NCI-H526 (cell line): ENCODE measurements around the gene MXD3.

Source experiments
- DNase-seq, 2 experiments: peaks; one replicate each; lab custom pipeline; 2025; lab: John Stamatoyannopoulos, UW

Gene MXD3

DNA sequence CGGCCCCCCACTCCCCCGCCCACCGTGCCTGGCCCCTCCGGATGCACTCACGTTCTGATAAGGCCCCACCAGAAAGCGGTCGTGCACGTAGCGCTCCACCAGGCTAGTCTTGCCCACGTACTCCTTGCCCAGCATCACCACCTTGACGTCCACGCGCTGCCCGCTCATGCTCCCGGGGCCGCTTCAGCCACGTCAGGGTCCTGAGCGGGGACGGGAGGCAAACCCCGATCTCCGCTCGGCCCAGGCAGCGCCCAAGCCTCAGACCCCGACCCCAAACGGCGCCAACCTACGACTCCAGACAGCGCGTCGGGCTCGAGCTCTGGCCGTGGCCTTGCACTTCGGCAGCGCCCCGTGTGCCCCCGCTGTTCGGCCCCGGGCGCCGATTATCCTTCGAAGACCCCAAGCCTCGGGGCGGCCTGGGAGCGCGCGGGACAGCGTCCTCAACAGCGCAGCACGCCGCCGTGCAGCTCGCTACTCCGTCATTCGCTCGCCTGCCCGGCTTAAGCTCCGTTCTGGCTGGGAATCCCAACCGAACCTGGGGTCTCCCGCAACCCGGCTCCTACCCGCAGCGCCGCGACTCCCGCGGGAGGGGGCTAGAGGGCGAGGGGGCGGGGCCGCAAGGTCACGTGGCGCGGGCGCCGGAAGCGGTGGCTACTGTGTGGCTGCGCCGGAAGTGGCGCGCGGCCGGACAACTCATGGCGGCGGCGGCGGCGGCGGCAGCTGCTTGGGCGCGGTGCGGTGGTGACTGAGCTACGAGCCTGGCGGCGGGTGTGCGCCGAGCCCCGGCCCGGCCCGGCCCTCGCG lies 8.4 kb downstream of the MXD3 start, which contains the start of the genes PRELID1 and RAB24:
TSS of gene PRELID1 (plus strand) at position 679 of the 804 bp plus-strand sequence. CDS start 187 bp downstream, outside the sequence.
TSS of gene RAB24 (minus strand) at position 599 of the 804 bp plus-strand sequence. CDS start at position 168, 431 bp downstream.
- DNase-seq: peak; percentile 11 to 88

DNA sequence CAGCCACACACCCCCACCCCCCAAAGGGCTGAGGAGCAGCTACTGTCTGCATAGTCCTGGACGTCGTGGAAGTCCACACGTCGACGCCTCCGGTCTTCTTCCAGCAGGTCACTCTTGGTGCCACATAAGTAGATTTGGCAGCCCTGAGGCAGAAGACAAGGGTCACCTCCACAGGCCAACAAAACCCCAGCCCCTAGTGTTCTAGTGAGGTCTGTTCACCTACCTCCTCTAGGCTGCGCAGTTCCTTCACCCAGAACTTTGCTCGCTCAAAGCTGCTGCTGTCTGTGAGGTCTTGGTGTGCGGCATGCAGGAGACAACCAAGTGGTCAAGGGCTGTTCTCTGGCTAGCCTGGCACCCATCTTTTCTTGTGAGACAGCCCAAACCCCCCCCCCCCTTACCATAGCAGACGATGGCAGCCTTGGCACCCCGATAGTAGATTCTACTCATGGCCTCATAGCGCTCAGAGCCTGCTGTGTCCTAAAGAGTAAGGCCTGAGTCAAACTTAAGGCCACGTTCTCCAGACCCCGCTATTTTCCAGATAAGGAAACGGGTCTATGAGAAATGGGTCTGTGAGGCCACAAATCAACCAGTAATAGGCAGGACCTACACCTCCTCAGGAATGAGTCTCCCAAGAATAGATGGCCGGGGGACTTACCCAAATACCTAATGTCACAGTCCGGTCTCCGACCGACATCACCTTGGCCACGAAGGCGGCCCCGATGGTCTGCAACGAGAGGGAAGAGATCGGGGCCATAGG lies 9.2 kb downstream of the MXD3 start:
- peak in 1 of 2 experiments; percentile 24 for DNase-seq

DNA sequence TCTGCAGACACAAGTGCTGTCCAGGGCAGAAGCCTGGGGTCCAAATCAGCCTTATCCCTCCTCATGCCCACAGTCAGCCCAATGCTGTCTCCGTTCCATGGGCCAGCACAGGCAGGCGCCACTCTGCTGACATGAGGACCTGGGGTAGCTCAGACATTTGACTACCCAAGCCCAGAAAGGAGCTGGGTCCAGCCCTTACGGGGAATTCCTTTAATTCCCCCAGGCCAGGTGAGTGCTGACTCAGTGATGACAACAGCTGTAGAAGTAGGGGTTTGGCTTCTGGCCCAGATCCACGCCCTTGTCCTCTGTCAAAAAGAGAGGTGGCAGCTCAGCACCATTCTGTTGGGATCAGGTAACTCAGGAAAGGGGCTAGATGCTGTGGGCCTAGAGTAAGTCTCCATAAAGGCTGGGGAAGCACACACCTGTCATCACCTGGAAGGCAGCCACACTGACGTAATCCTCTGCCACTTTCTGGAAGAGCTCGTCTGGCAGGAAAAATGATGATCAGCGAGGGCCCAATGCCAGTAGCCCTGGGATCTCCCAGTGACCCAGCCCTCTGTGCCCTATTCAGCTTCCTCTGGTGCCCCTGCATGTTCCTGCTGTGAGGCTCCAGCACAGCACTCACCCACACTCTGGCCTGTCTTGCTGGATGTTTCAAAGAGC lies 10.1 kb downstream of the MXD3 start:
- no peak for DNase-seq

DNA sequence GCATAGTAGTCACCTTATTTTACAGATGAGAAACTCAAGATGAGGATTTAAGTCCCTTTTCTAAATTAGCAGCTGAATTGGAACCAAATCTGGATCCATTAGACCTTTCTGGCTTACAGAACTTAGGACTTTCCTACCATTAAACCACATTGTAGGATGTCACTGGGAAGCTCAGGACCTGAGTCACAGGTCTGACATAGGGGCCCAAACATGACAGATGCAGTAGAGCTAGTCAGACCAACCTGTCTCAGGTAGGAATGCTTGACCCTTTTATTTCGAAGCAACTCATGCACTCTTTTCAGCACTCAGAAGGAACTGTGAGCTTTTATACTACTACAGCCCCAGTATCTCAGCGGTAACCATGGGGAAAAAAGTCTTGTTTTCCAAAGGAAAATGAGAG lies 10.7 kb downstream of the MXD3 start:
- no peak for DNase-seq

DNA sequence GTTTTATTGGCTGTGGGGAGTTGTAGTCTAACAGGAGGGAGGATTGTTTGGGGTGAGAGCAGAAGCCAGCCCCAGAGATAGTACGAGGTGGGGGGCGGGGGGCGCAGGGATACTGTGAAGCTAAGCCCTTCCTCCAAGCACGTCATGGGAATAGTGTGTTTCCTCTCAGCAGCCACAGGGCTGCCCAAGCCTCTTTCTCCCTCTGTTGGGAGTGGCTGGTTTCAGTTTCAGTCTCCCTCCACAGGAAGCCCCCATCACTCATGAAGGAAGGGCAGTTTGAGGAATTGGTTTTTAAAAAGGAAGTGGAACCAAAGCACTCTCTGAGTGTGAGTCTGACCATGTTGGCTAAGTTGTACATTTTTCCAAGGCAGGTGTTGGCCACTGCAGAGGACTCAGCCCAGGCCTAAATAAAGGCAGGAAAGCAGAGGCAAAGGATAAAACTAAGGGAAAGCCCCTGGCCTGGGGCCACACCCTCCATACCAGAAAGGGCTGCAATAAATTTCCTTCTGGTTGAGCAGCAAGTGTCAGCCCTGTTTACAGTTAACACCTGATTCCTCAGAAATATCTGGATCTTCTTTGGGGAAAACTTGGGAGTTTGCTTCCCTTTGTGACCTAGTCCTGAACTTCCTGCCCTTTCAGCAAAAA lies 11.3 kb downstream of the MXD3 start:
- no peak for DNase-seq

DNA sequence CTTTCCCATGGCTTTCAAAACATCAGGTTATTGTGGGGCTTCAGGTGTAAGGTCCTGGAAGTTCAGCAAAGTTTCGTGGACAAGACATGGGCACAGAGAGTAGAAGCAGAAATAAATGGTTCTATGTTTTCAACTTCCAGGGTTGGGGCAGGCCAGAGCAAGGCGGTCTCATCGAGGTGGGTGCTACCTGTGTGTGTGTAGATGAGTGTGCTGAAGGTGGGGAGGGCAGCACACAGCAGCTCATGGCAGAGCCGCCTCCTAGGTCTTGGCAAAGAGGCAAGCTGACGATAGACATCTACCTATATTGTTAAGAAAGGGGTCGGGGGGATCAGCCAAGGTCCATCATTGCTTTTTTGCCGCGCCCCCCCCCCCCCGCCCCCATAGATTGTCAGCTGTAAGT lies 12.0 kb downstream of the MXD3 start:
- no peak for DNase-seq

DNA sequence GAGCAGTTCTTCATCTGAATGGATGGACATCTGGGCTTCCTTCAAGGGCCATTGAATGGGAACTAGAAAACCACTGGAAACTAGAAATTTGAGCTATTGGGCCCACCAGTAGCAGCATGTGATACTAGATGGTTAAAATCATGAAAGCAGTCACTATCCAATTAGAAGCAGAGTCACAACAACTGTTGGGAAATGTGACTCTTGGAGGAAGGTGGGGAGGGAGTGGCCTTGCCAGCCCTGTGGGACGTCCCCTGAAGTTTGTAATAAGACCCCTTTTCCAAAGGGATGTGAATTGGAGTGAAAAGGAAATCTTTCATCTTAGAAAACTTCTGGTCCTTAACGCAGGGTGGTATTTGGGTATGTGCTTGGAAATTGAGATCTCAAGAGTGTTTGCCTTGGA lies 13.8 kb downstream of the MXD3 start:
- DNase-seq: no peak

DNA sequence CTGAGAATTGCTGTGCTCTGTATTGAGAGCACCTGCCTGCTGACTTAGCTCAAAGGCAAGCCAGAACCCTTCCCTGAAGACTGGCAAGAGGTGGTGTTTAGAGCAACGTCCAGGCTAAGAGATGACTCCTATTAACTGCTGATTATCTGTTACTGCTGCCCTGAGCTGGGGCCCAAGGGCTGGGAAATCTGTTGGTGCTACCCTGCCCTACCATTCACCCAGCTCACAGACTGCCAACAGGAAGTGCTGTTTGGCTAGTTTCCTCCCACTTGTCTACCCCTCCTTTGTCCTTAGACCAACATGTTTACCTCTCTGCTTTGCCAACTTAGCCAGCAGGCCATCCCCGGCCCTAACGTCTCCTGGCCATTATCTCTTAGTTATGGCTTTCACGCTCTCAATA lies 15.1 kb downstream of the MXD3 start:
- DNase-seq: no peak

DNA sequence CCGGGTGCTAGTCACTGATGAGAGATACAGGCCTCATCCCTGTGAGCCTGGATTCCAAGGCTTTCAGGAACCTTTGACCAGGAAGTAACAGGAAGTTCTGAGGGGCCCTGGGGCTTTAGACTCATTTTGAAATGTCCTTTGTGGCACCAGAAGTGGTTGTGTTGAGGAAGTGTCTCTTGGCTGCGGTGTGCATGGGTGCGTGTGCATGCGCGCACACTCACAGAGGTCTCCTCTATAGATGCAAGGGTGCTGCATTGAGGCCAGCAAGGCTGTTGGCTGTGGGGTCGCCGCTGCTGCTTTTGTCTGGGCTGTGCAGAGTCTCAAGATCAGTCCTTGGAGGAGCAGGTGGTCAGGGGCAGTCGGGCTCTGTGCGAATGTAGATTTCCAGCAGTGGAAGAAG lies 15.8 kb downstream of the MXD3 start:
- DNase-seq: no peak

DNA sequence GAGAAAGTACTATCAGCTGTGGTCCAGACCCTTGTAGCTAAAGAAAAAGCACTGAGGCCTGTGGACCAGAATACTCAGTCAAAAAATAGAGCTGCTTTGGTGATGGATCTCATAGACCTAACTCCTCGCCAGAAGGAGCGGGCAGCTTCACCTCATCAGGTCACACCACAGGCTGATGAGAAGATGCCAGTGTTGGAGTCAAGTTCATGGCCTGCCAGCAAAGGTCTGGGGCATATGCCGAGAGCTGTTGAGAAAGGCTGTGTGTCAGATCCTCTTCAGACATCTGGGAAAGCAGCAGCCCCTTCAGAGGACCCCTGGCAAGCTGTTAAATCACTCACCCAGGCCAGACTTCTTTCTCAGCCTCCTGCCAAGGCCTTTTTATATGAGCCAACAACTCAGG lies 17.1 kb downstream of the MXD3 start:
- no peak for DNase-seq

DNA sequence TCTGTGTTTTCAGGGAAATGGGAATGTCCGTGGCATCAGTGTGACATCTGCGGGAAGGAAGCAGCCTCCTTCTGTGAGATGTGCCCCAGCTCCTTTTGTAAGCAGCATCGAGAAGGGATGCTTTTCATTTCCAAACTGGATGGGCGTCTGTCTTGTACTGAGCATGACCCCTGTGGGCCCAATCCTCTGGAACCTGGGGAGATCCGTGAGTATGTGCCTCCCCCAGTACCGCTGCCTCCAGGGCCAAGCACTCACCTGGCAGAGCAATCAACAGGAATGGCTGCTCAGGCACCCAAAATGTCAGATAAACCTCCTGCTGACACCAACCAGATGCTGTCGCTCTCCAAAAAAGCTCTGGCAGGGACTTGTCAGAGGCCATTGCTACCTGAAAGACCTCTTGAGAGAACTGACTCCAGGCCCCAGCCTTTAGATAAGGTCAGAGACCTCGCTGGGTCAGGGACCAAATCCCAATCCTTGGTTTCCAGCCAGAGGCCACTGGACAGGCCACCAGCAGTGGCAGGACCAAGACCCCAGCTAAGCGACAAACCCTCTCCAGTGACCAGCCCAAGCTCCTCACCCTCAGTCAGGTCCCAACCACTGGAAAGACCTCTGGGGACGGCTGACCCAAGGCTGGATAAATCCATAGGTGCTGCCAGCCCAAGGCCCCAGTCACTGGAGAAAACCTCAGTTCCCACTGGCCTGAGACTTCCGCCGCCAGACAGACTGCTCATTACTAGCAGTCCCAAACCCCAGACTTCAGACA lies 17.7 kb downstream of the MXD3 start:
- DNase-seq: no peak

DNA sequence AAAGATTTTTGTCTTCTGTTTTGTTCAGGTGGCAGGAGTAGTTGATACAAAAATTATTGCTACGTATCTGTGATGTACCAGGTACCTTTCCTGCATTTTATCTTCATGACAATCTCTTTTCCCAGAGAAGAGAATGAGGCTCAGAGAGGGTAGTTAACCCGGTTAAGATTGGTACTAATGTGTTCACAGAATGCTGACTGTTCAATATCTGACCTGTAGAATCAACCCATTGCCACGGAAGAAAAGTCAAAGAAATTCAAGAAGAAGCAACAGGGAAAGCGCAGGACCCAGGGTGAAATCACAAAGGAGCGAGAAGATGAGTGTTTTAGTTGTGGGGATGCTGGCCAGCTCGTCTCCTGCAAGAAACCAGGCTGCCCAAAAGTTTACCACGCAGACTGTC lies 20.0 kb downstream of the MXD3 start:
- no peak for DNase-seq

DNA sequence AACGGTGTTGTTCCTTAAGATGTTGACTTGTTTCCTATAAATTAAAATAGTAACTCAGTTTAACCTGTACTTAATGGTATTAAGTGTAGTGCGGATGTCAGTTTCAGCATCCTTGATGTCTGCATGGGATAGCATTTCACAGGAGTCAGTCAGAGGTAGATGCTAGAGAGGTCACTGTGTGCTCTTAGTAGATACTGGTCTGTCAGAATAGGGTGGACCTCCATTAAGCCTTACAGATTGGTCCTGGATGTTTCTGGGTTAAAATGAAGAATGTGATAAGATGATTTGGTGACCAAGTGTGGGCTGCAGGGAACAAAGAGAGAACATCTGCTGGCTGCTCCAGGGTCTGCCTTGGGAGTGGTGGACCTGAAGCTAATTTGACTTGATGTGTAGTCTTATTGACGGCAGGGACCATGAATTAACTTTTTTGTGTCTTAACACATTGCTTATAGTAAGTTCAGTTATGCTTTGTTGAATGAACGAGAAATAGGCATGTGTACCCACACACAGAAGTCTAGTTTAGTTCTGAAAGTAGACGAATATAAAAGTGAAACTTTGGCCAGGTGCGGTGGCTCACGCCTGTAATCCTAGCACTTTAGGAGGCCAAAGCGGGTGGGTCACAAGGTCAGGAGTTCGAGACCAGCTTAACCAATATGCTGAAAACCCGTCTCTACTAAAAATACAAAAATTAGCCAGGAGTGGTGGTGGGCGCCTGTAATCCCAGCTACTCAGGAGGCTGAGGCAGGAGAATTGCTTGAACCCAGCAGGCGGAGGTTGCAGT lies 20.7 kb downstream of the MXD3 start:
- DNase-seq: no peak

DNA sequence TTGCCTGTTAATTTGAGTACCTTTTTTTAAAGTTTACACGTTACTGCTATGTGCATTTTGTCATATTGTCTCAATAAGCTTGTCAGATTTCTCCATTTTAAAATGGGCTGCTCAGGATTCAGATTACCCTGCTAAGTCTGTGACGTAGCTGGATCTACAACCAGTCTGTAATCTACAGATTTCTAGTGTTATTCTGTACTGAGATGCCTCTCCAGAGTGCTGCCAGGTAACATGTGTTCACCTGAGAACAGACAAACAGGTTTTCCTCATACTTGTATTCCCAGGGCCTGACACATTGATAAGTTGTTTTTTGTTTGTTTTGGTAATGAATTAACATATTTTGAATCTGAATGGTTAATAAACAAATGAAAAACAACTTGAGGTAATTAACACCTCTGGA lies 23.5 kb downstream of the MXD3 start:
- DNase-seq: no peak

DNA sequence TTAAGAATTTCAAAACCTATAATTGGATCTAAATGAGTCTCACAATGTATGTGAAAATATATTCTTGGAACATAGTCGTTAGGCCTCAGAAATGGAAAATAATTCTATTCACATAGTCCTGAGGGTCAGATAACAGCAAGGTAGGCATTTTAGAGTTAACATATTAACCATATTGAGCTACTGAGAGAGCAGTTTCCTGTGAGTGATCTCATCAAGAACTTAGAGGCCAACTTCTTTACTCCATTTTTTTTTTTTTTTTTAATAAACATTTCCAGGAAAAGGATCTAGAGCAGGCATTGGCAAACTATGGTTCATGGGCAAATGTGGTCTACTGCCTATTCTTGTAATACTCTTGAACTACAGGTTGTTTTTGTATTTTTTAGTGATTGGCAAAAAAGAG lies 34.8 kb downstream of the MXD3 start:
- DNase-seq: no peak

DNA sequence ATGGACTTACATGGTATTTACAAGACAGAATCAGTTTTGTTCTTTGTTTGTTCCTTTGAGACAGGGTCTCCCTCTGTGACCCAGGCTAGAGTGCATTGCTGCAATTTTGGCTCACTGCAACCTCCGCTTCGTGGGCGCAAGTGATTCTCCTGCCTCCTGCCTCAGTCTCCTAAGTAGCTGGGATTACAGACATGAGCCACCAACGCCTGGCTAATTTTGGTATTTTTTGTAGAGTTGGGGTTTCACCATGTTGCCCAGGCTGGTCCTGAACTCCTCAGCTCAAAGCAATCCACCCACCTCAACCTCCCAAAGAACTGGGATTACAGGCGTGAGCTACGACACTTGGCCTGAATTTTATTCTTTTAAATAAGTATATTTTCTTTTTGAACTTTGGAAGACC lies 35.8 kb downstream of the MXD3 start:
- no peak for DNase-seq

DNA sequence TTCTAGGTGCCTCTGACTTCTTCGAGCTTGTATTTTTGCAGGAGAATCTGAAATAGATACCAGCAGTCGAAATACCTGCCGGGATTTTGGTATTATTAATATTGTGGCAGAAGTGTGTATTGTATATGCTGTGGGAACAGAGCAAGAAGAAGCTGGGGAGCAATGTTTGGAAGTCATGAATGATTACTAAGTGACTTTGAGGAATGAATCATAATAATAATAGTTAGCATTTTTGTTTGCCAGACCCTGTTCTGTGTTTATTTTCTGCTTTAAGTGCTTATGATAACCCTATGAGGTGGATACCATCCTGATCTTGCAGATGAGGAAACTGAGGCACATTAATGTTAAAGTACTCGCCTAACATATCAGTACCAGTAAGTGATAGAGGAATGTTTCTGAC lies 40.6 kb downstream of the MXD3 start:
- DNase-seq: no peak

DNA sequence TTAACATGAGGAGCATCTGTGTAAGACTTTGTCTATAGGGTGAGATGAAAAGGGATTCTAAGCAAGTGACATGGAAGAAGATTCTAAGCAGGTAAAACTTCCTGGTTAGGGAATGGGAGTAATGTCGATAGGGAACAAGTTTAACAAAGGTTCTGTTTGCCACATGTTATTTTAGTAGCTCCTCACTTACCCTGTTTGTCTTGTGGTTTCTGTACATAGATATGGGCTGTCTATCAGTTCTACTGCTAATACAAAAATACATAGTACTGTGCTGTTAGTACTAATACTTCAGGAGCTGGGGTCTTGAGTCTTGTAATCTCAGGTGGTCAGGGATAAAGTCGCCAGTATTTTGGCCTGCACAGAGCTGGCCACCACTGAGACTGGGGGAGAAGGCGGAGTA lies 41.0 kb downstream of the MXD3 start:
- no peak for DNase-seq

DNA sequence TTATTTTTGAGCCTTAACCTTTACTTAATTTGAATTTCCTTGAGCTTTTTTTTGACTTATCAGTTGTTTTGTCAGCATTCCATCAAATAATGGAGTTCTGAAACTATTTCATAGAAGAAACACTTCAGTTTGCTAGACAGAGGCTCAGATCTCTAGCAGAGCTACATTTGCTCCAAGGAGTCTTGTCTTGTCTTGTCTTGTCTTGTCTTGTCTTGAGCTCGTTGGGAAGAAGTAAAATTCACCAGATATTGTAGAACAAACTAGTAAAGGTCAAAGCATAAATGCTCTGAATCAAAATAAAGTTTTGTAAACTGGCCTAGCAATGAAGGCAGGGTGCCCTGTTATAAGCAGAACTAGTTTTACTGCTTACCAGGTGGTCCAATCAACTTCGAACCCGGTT lies 41.7 kb downstream of the MXD3 start:
- no peak for DNase-seq

DNA sequence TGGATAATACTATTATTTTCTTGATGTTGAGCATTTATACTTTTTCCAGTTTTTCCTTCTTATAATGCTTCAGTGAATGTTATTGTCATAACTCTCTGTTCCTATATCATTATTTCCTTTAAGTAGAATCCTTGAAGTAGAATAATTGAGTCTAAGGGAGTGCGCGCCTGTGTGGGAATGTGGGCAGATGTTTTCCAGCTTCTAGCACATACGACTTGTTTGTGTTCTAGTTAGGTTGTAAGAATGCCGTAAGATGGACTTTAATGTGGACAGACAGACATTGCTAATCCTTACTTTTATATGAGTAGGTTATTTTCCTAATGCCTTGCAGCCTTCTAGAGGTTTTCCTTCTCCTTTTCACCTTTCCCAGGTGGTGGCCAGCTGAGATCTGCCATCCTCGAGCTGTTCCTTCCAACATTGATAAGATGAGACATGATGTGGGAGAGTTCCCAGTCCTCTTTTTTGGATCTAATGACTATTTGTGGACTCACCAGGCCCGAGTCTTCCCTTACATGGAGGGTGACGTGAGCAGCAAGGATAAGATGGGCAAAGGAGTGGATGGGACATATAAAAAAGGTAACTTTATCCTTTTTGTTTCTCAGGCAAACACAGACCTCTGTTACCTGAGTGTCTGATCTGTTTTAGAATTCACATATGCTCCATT lies 42.3 kb downstream of the MXD3 start:
- no peak for DNase-seq
